ENCODE measurements around the gene ARHGAP21.
"Not testable (repeated sequence)": the region's sequence is repeated elsewhere in the genome, so short reads cannot be mapped to it uniquely, and the experiment has no call there.

ARHGAP21 gene

DNA sequence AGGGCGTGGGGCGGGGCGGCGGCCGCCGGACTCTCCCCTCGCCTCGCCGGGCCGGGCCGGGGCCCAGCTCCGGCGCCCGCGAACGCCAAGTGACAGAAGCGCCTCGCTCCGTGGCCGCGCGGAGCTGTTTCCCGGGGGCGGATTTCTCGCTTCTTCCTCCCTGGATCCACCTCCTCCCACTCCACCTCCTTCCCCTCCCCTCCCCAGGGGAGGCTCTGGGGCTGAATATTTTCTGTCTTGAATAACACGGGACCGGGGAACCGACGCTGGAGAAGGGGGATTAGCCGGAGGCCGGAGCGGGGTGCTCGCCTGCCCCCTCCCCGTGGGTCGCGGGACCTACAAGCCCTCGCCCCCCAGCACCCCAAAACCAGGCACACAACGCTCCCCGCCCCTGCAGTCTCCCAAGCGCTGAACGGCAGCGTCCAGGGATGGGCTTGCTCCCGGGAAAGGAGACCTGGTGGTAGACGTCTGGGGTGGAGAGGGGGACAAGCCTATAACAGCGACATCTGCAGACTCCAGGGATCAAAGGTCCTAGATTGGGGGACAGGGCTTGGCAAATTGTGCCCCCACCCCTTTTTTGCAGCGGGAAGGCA is at the start of gene ARHGAP21:
Gene ARHGAP21, minus strand, starts transcription at position 100 of the 593 bp plus-strand sequence. CDS start 1,988 bp downstream, outside the sequence.
- DNase-seq (ENCODE audit: low spot score), result peak; percentile 87

DNA sequence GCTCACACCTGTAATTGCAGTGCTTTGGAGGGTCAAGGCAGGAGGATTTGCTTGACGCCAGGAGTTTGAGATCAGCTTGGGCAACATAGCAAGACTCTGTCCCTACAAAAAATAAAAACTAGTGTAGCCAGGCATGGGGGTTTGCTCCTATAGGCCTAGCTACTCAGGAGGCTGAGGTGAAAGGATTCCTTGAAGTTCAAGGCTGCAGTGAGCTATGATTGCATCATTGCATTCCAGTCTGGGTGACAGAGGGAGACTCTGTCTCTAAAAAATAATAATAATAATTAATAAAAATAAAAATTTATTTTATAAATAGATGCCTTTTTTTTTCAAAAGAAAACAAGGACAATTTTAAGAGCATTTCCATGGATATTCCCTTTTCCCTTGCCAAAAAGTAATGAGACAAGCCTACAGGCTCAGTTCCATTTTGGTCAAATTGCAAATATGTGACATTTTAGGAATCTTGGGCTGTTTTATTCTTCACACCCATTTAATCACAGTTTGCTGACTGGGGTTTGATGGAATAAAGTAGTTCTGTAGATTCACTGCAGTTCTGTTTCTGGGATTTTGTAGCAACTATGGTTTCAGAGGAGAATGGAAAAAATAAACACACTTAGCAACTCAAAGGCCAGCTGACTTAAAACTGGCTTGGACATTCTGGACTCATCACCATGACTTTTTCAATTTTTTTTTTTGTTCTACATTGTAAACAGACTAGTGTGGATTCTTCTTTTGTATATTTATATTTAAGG is 48.4 kb upstream of the ARHGAP21 start:
- no peak for DNase-seq (ENCODE audit: low spot score)

DNA sequence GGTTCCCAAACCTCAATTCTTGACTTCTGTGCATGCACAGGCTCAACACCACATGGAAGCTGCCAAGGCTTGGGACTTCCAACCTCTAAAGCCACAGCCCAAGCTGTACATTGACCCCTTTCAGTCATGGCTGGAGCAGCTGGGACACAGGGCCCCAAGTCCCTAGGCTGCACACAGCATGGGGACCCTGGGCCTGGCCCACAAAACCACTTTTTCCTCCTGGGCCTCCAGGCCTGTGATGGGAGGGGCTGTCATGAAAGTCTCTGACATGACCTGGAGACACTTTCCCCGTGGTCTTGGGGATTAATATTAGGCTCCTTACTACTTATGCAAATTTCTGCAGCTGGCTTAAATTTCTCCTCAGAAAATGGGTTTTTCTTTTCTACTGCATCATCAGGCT is 41.3 kb upstream of the ARHGAP21 start:
- DNase-seq (ENCODE audit: low spot score), result not testable (repeated sequence)

DNA sequence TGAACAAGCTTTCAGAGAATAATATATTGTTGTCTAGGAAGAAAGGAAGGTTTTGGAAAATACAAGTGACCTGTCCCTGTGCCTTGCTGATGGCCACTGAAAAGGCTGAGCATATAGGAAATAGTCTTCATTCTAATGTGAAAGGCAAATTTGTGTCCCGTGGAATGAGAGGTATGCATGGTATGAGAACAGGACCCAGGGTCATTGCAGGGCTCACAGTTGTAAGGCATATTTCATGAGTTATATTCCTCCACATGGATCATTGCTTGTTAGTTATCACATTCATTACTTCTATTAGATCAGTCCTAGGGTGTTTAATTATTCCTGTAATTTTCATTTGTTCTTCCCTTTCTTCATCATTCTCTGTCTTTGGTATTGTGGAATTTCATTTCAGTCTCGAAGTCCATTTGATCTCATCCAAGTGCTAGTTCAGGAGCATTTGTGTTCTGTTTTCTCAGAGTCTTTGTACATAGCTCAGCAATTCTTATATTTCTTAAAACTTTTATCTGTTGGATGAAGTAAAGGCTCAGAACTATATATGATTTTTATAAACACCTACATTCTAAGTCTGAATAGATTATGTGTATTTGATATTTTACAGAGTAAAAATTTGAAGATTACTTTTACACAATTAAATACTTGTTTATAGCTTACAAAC is 39.4 kb upstream of the ARHGAP21 start:
- DNase-seq (ENCODE audit: low spot score), result no peak

DNA sequence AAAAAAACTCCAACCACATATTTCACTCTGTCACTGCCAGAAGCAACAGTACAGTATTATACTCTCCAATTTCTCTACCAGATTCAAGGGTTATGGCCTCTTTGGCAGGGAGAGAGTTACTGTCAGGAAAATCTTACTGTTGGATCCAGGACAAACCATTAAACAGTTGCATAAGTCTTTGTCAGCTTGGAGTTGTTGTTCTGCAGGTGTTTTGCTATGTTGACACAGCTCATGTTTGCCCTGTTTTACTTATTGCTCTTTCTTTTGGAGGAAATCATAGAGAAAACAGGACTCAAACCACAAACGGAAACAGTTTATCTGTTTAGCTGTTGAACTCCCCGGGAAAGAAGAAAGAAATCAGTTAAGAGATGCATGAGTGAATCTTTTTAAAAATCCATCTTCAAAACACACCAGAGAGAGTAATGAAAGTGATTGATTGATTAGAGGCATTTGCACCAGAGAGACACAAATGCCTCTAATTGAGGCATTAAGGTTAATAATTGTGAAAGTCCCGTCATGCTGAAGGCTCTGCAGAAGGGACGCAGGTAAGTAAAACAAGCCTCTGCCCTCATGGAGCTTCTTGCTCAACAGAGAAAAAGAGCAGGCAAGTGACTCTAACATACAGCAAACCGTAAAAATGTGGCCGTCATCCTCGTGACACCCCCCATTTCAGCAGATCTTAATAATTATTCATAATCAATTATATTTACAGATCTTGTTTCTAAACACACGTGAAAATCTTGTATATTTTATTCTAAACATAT is 38.7 kb upstream of the ARHGAP21 start:
- DNase-seq (ENCODE audit: low spot score), result no peak

DNA sequence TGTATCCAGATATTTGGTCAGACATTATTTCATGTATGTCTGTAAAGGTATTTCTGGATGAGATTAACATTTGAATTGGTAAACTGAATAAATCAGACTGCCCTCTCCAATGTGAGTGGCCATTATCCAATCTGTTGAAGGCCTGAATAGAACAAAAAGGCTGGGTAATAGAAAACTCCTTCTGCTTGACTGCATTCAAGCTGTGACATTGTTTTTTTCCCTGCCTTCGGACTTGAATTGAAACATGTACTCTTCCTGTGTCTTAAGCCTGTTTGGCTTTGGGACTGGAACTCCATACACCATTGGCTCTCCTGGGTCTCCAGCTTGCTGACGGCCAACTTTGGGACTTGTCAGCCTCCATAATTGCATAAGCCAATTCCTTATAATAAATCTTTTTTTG is 36.0 kb upstream of the ARHGAP21 start:
- DNase-seq (ENCODE audit: low spot score), result no peak

DNA sequence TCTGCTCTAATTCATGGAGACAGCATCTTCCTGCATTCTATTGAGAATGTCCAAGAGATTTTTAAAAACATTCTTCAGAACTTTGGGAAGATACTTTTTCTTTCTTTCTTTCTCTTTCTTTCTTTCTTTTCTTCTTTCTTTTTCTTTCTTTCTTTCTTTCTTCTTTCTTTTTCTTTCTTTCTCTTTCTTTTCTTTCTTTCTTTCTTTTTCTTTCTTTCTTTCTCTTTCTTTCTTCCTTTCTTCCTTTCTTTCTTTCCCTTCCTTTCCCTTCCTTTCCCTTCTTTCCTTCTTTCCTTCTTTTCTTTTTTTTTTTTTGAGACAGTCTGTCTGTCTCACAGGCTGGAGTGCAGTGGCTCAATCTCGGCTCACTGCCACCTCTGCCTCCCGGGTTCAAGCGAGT is 34.6 kb upstream of the ARHGAP21 start:
- DNase-seq (ENCODE audit: low spot score), result not testable (repeated sequence)

DNA sequence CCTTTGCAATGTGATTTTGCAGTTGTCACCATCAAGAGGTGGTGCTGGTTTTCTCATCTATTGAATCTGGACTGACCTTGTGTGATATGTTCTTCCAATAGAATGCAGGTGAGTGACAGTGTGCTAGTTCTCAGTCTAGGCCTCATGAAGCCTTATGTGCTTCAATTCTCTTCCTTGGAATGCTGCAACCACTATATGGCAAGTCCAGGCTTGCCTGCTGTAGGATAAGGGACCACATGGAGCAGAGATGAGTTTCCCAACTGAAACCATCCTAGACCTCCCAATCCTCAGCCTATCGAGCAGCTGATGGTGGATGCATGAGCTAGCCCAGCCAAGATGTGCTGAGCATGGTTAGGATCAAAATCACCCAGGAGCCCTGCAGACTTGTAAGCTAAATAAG is 32.6 kb upstream of the ARHGAP21 start:
- DNase-seq (ENCODE audit: low spot score), result no peak

DNA sequence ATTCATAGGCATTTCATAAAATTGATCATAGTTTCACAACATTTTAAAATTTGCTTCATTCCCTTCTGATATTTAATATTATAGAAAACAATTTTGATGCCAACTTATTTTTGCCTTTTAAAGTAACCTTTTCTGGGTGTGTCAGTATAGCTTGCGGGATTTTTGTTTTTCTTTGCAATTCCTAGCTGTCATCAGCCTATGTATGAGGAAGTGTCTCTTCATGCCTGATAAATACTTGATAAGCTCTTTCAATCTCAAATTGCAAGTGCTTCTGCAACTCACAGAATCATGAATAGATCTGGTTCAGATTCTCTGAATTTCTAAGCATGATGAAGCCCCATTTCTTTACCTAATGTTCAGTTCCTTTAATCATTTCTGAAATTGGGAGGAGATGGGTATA is 28.0 kb upstream of the ARHGAP21 start:
- no peak for DNase-seq (ENCODE audit: low spot score)

DNA sequence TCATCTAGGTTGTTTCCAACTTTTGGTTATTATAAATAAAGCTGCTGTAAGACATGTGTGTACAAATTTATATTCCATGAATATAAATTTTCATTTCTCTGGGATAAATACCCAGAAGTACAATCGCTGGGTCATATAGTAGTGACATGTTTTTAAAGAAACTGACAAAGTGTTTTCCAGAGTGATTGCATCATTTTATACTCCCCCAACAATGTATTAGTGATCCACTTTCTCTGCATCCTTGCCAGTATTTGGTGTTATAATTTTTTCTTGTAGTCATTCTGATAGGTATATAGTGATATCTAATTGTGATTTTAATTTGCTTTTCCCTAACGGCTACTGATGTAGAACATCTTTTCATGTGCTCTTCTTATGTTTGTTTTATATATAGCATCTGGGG is 27.0 kb upstream of the ARHGAP21 start:
- DNase-seq (ENCODE audit: low spot score), result no peak

DNA sequence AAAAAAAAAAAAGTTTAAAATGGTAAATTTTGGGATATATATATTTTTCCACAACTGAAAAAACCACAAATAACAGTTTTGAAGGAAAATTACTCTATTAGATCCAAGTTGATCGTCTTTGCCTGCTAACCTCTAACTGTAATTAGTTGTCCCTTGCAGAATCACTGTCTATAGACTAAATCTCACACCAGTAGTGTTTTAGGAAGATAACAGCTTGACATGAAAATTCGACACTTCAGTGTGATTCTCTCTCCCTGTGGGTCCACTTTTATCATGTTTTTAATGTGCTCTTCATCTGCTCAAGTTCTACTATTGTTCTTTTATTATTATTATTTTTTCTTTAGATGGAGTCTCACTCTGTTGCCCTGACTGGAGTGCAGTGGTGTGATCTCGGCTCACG is 24.5 kb upstream of the ARHGAP21 start:
- no peak for DNase-seq (ENCODE audit: low spot score)

DNA sequence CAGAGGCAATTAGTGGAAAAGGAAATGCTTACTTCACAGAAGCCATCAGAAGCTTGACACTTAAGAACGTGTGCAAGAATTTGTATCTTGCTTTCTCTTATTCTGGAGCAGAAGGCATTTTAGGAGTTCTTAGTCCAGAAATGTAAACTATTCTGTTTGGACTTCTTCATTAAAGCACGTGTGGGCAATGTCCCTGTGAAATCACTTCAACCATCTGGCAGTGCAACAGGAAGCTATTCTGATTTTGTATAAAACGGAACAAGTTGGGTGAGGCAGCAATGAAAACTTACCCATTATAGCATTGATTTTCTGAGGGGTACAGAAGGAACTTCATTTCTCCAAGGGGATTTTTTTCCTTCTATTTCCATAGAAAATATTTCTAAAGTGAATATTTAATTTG is 21.3 kb upstream of the ARHGAP21 start:
- DNase-seq (ENCODE audit: low spot score), result no peak

DNA sequence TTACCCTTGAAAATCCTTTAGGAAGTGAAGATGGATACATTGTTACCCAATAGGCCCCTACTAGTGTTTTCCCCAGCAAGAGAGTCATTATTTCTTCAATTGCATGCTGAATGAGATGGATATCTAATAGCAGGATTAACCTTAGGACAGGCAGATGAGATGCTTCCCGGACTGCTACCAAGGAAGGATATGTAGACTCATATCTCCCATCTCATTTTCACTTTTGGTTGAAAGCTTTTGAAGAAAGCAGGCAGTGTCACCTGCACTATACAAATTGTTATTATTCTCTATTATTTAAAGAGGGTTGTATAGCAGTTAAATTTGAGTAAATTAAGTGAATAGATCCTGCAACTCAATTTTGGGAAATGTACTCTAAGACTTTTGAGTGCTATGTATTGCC is 17.0 kb upstream of the ARHGAP21 start:
- DNase-seq (ENCODE audit: low spot score), result no peak

DNA sequence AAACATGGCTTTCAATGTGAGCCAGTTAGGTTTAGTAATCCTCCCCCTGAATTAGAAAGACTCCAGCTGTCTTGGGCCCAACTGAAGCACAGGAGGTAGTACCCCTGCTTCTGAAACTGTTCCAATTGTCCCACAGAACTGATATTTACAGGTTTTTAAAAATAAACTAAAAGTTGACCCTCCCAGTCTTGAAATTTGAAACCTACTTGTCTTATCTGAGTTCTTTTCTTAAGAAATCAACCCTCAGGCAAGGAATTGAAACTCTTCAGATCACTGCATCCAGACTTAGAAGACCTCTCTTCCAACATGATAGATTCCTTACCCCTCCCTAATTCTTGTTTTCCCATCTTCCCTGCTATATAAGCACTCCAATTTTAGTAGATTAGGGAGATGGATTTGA is 13.3 kb upstream of the ARHGAP21 start:
- DNase-seq (ENCODE audit: low spot score), result no peak

DNA sequence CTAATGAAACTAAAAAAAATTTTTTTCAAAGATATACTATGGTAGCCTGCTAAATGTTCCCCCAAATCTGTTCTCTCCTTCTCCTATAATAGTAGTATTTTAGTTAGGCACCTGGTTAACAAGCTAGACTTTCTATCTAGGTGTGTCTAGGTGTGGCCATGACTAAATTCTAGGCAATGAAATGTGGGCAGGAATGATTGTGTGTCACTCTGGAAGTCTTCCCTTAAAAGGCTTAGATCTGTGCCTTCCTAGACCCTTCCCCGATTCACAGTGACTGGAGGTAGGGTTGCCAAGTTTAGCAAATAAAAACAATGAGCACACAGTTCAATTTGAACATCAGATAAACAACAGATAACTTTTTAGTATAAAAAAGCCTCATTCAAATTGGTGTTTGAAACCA is 8.3 kb upstream of the ARHGAP21 start:
- DNase-seq (ENCODE audit: low spot score), result no peak

DNA sequence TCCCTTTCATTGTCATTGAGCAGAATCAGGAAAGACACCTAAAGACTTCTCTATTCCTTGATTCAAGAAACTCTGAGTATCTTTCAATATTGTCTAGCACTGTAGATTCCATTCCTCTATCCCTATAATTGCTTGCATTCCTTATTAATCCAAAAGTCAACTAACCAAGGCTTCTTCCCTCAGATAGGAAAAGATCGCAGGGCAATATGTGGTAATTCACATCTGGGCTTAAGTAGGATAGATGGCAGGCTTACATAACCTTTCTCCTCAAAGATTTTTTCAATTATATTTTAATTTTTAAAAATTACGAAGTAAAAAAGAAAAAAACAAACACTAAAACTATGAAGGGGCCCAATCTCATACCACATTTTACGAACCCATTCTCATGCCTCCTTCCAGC is 7.1 kb upstream of the ARHGAP21 start:
- DNase-seq (ENCODE audit: low spot score), result no peak

DNA sequence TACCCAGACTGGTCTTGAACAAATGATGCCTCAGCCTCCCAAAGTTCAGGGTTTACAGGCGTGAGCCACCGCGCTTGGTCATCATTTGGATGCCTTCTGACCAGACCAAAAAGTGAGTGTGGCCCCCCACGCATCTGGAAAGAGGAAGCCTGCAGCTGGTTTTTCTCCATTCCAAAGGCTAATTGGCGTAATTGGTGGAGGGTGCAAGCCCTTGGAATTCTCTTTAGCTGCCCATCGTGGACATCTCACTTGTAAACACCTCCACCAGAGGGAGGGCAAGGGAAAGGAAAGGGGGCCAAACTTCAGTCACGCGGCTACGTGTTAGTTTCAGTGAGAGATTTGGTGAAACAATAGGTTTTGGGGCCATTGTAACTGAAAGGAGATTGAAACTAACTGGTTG is 4.1 kb upstream of the ARHGAP21 start:
- DNase-seq (ENCODE audit: low spot score), result no peak

DNA sequence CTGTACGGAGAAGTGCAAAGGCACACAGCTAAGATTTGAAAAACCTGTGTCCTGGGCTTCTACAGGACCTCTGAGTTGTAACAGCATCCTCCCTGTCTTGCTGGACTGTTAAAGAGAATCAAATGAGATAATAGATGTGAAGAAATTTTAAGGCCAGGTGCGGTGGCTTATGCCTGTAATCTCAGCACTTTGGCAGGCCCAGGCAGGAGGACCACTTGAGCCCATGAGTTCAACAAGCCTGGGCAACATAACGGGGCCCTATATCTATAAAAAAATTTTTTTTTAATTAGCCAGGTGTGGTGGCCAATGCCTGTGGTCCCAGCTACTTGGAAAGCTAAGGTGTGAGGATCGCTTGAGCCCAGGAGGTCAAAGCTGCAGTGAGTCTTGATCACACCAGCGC is 2.9 kb upstream of the ARHGAP21 start:
- no peak for DNase-seq (ENCODE audit: low spot score)

DNA sequence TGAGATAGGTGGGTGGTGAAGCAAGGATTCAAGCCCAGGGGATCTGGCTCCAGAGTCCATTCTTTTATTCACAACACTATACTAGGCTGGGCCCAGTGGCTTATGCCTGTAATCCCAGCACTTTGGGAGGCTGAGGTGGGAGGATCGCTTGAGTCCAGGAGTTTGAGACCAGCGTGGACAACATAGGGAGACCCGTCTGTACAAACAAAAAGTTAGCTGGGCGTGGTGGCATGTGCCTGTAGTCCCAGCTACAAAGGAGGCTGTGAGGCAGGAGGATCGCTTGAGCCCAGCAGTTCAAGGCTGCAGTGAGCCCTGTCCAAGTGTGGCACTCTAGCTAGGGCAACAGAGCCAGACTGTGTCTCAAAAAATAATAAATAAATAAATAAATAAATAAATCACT is 2.3 kb upstream of the ARHGAP21 start:
- DNase-seq (ENCODE audit: low spot score), result not testable (repeated sequence)

DNA sequence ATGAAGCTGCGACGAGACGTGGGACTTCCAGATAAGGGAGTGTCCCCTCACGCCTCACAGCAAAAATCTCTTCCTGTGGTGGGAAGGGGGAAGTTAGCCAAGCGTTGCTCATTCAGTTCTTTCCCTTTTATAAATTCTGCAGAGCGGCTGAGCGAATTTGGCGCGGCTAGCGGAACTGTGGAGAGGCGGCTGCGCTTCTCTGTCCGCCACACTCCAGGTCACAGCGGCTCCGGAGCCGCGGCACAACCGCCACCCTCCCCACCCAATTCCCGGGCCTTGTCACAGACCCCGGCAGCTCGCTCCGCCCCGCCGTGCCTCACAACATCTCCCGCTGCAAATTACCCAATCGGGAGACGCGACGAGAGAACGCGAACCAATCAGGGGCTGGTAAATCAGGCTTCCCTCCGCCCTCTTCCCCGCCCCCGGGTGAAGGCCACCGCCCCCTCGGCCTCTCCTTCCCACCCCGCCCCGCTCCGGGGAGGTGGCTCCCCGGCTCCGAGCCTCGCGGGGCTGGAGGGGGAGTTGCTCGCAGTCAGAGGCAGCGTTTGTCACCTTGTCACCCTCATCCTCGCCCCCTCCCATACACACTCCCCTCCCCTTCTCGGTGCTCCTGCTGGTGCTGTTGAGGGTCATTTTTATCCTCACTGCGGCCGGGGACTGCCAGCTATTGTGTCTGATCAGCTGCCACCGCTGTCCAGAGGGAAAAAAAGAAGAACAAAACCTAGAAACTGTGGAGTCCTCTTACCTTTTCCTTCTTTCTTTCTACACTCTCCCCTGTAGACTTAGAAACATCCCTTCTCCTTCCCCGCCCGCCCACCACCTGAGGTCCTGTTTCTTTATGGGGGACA is 918 bp upstream of the ARHGAP21 start:
- peak; percentile 99 for DNase-seq (ENCODE audit: low spot score)

DNA sequence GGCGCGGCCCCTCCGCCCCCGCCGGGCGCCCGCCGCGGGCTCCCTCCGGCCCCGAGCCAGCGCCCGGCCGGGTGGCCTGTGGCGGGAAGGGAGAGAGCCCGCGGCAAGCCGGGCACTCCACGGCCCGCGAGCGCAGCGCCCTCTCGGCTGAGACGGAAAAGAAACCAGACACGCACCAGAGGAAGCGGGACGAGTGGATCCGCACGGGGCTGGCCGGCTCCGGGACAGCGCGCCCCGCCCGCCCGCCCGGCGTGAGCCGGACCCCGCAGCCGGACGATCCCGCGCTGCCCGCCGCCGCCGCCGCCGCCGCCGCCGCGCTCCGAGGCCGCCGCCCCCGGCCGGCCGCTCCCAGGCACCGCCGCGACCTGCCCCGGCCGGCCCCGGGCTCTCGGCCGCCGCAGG is 300 bp downstream of the ARHGAP21 start:
- no peak for DNase-seq (ENCODE audit: low spot score)
